T-cell (primary cell): Measurements from ENCODE around the gene TUBD1. TPM values are rescaled to one million over a fixed set of nuclear protein-coding genes. Genes with fewer than 3 reads are reported as not detected.
A peak's percentile ranks its signal among the peaks of the same experiment; 100 is the strongest.
"Not testable (repeated sequence)": the region's sequence is repeated elsewhere in the genome, so short reads cannot be mapped to it uniquely, and the experiment has no call there.

ENCODE experiments used
- ATAC-seq, 4 experiments: fragments of 200-7000 bp in 3 of 4; fragments of 150-1000 bp in 1 of 4; cut with Tn5 transposase; replicated peaks in 1 of 4; 1 replicate in 3 of 4; 2 replicates in 1 of 4; pipeline ENCODE4 v1.10.0; 2021; ENCODE audit warnings: moderate library complexity in 3 of 4, mild to moderate bottlenecking in 2 of 4, moderate number of reproducible peaks in 1 of 4
- CTCF ChIA-PET, 2 donors: fragments of 300-600 bp; sonication (Branson Sonifier 250); formaldehyde crosslinking; loops; one replicate each; lab custom pipeline; 2022; ENCODE audit warnings: antibody characterized with exemption in 2 of 2; lab: Charles Lee
- POLR2A ChIA-PET, 2 donors: fragments of 300-600 bp; sonication (Branson Sonifier 250); formaldehyde crosslinking; loops; one replicate each; lab custom pipeline; 2022; ENCODE audit warnings: antibody characterized with exemption in 2 of 2; lab: Charles Lee
- DNase-seq, 35 experiments: peaks; one replicate each; pipeline versions ENCODE4 v3.0.0 to v3.0.0-alpha.2; 2013 to 2023
- H3K27ac ChIP-seq: one replicate; pipeline ENCODE4 v1.5.1; 2013; ENCODE audit warnings: low read length
- H3K27me3 ChIP-seq, 2 experiments: replicated peaks in 1 of 2; 1 replicate in 1 of 2; 2 replicates in 1 of 2; pipeline versions ENCODE4 v1.6.1 to v1.7.0; 2013; ENCODE audit warnings: low read length in 1 of 2, mixed read lengths in 1 of 2; ENCODE audit not compliant: control insufficient read depth in 2 of 2, insufficient read depth in 2 of 2; ENCODE audit errors: extremely low read depth in 1 of 2
- H3K36me3 ChIP-seq, 2 donors: 1 replicate in 1 of 2; 2 replicates in 1 of 2; pipeline versions ENCODE4 v1.6.1 to v1.7.0; 2013; ENCODE audit warnings: low read length in 1 of 2; ENCODE audit not compliant: control insufficient read depth in 2 of 2, insufficient read depth in 1 of 2; ENCODE audit errors: extremely low read depth in 1 of 2
- H3K4me1 ChIP-seq, 2 experiments: 1 replicate in 1 of 2; 2 replicates in 1 of 2; pipeline versions ENCODE4 v1.6.1 to v1.7.0; 2013; ENCODE audit warnings: low read length in 2 of 2, mixed read lengths in 1 of 2; ENCODE audit not compliant: insufficient read depth in 2 of 2, control insufficient read depth in 1 of 2; ENCODE audit errors: extremely low read depth in 1 of 2
- H3K4me3 ChIP-seq, 2 donors: 1 replicate in 1 of 2; 2 replicates in 1 of 2; pipeline versions ENCODE4 v1.5.1 to v1.7.0; 2013; ENCODE audit warnings: mild to moderate bottlenecking in 2 of 2, low read length in 1 of 2, moderate library complexity in 1 of 2; ENCODE audit not compliant: control insufficient read depth in 1 of 2; ENCODE audit errors: extremely low read depth in 1 of 2
- H3K9me3 ChIP-seq: 2 replicates; pipeline ENCODE4 v1.7.0; 2013
- H3K27ac Mint-ChIP-seq, 2 donors: one replicate each; pipeline ENCODE4 v1.8.0; 2020 to 2021; ENCODE audit warnings: mild to moderate bottlenecking in 2 of 2, mixed read lengths in 2 of 2
- H3K27me3 Mint-ChIP-seq, 2 donors: one replicate each; pipeline ENCODE4 v1.8.0; 2021 to 2022; ENCODE audit warnings: mixed read lengths in 2 of 2
- H3K36me3 Mint-ChIP-seq: one replicate; pipeline ENCODE4 v1.8.0; 2021; ENCODE audit warnings: mixed read lengths
- H3K4me1 Mint-ChIP-seq, 3 donors: one replicate each; pipeline ENCODE4 v1.8.0; 2020 to 2022; ENCODE audit warnings: mixed read lengths in 3 of 3, mild to moderate bottlenecking in 1 of 3
- H3K4me3 Mint-ChIP-seq, 3 donors: one replicate each; pipeline ENCODE4 v1.8.0; 2020 to 2022; ENCODE audit warnings: mild to moderate bottlenecking in 3 of 3, mixed read lengths in 3 of 3, moderate library complexity in 3 of 3
- H3K9me3 Mint-ChIP-seq, 3 donors: one replicate each; pipeline ENCODE4 v1.8.0; 2020 to 2022; ENCODE audit warnings: mixed read lengths in 3 of 3
- WGBS: methylation state at CpG from one replicate; pipeline ENCODE4 v1.1.5; 2013; ENCODE audit warnings: missing lambda C conversion rate; ENCODE audit not compliant: insufficient coverage; 5-methylcytosine and 5-hydroxymethylcytosine counted together
- total RNA-seq, 35 experiments: library from RNA in 6 of 35; stranded (reverse) in 6 of 35; fragments of 120-200 nt in 1 of 35; gene quantifications; one replicate each; pipeline versions ENCODE4 v1.2.1 to v1.2.4 and lab custom pipeline; 2013 to 2026

TUBD1 gene
- total RNA-seq (10 to 100 TPM; 16.6 to 27.9 (median 25.1) TPM), total RNA-seq (lab: John Stamatoyannopoulos, UW) (10.0 to 36.4 (median 17.3) reads per million in 29 experiments)
- 22.9 TPM for total RNA-seq (2013)

- WGBS, result under 1% methylated on average over 56 of the region's 61 CpGs
- H3K27me3 Mint-ChIP-seq, result no peaks in the 10 kb centered on the region
- Histone ChIP-seq H3K27me3 (no peaks in the 10 kb centered on the region), H3K36me3 (peaks cover 0 to 13% of the 10 kb centered on the region in 2 donors), H3K4me1 (peaks cover 15 to 35% of the 10 kb centered on the region in 2 experiments), H3K4me3 (peak within 1 kb of the TSS; percentile 95 to 99), H3K27ac (peak within 1 kb of the TSS; percentile 91), H3K9me3 (no peaks in the 10 kb centered on the region)
- peak; percentile 94 to 95 (median 94) for ATAC-seq
- peak within 1 kb of the TSS; percentile 99 to 100 (median 99) for H3K4me3 Mint-ChIP-seq
- no peaks in the 10 kb centered on the region for H3K9me3 Mint-ChIP-seq
- DNase-seq, result peak; percentile 89 to 100 (median 97)
- H3K36me3 Mint-ChIP-seq, result peaks cover 11% of the 10 kb centered on the region
- POLR2A ChIA-PET, result interaction anchor here in 1 of 2 donors (0.6 to 1.2 kb wide), 4 partner anchors 21 to 141 kb away, joined by 3 to 12 read pairs (median 5); no protein-coding TSS in a partner anchor
- H3K4me1 Mint-ChIP-seq, result peaks cover 65 to 66% (median 65%) of the 10 kb centered on the region in 3 donors
- CTCF ChIA-PET, result interaction anchor here in 1 of 2 donors (0.5 to 2.0 kb wide), 7 partner anchors 17 to 537 kb away, joined by 3 to 10 read pairs (median 6); no protein-coding TSS in a partner anchor
- H3K27ac Mint-ChIP-seq, result peak within 1 kb of the TSS; percentile 99
These were observed at the start of gene TUBD1, which contains the start of gene RPS6KB1 for GRCh38 chr17:59892924-59893675. Gene TUBD1, minus strand, starts transcription at chr17:59892943. Its CDS starts 1,941 bp downstream, at chr17:59891002. Gene RPS6KB1, plus strand, starts transcription at chr17:59893121. Its CDS starts 64 bp downstream, at chr17:59893185.

- Mint-ChIP-seq H3K27ac (no peak overlapping the region), H3K4me3 (no peak overlapping the region), H3K36me3 (peaks cover 48% of the 10 kb centered on the region), H3K9me3 (no peaks in the 10 kb centered on the region), H3K4me1 (peaks cover 0 to 3% (median 2%) of the 10 kb centered on the region in 3 donors), H3K27me3 (no peaks in the 10 kb centered on the region)
- no CpG with 5 or more reads among the region's 1 CpG for whole genome bisulfite sequencing
- no peaks in the 10 kb centered on the region for H3K27me3 ChIP-seq
- no peak for DNase-seq
- no peak overlapping the region for H3K27ac ChIP-seq
- no peak for ATAC-seq
- ChIA-PET POLR2A (interaction anchor here (0.6 to 0.7 kb wide), 3 partner anchors 22 to 130 kb away, joined by 3 to 6 read pairs (median 3); no protein-coding TSS in a partner anchor), CTCF (interaction anchor here in 1 of 2 donors (0.7 kb wide), 1 partner anchor 921 kb away, joined by 4 read pairs; no protein-coding TSS in a partner anchor)
- no peak overlapping the region for H3K4me3 ChIP-seq
- peaks cover 4 to 57% of the 10 kb centered on the region in 2 donors for H3K36me3 ChIP-seq
- H3K4me1 ChIP-seq, result no peaks in the 10 kb centered on the region
- H3K9me3 ChIP-seq, result no peaks in the 10 kb centered on the region
These were observed 48.4 kb upstream of the TUBD1 start for GRCh38 chr17:59941131-59941530.

GRCh38 chr17:59940697-59941096 lies 48.0 kb upstream of the TUBD1 start:
- no CpG with 5 or more reads among the region's 3 CpGs for WGBS
- H3K9me3 ChIP-seq, H3K9me3 Mint-ChIP-seq, H3K27me3 ChIP-seq, H3K4me3 ChIP-seq, H3K27me3 Mint-ChIP-seq, H3K4me1 ChIP-seq, H3K4me1 Mint-ChIP-seq, H3K4me3 Mint-ChIP-seq, DNase-seq, CTCF ChIA-PET, ATAC-seq, H3K27ac ChIP-seq: not testable (repeated sequence)
- Mint-ChIP-seq H3K27ac (peak overlapping the region in 1 of 2 donors; percentile 4), H3K36me3 (peaks cover 46% of the 10 kb centered on the region)
- H3K36me3 ChIP-seq, result peaks cover 4 to 57% of the 10 kb centered on the region in 2 donors
- POLR2A ChIA-PET, result interaction anchor here (0.6 to 0.7 kb wide), 3 partner anchors 23 to 131 kb away, joined by 3 to 6 read pairs (median 3); no protein-coding TSS in a partner anchor

- DNase-seq, H3K27ac ChIP-seq, H3K9me3 ChIP-seq, H3K4me3 Mint-ChIP-seq, H3K4me1 ChIP-seq, H3K27ac Mint-ChIP-seq, CTCF ChIA-PET, H3K4me1 Mint-ChIP-seq, POLR2A ChIA-PET, H3K27me3 ChIP-seq, H3K4me3 ChIP-seq, H3K27me3 Mint-ChIP-seq, ATAC-seq, H3K9me3 Mint-ChIP-seq: not testable (repeated sequence)
- WGBS, result no CpG with 5 or more reads among the region's 1 CpG
- H3K36me3 ChIP-seq, result peaks cover 0 to 68% of the 10 kb centered on the region in 2 donors
- peaks cover 71% of the 10 kb centered on the region for H3K36me3 Mint-ChIP-seq
These were observed 40.6 kb upstream of the TUBD1 start for GRCh38 chr17:59933317-59933716.

GRCh38 chr17:59930768-59931167 lies 38.0 kb upstream of the TUBD1 start:
- ATAC-seq, H3K4me3 Mint-ChIP-seq, H3K9me3 ChIP-seq, H3K4me3 ChIP-seq, DNase-seq, H3K9me3 Mint-ChIP-seq, H3K27ac ChIP-seq, CTCF ChIA-PET, H3K27me3 ChIP-seq, H3K4me1 ChIP-seq, POLR2A ChIA-PET, H3K4me1 Mint-ChIP-seq, H3K27me3 Mint-ChIP-seq: not testable (repeated sequence)
- peak overlapping the region in 1 of 2 donors; percentile 28 for H3K27ac Mint-ChIP-seq
- H3K36me3 Mint-ChIP-seq, result peaks cover 63% of the 10 kb centered on the region
- WGBS, result no CpG with 5 or more reads among the region's 3 CpGs
- H3K36me3 ChIP-seq, result peaks cover 8 to 65% of the 10 kb centered on the region in 2 donors

GRCh38 chr17:59930121-59930520 lies 37.4 kb upstream of the TUBD1 start:
- ATAC-seq, POLR2A ChIA-PET, H3K4me3 Mint-ChIP-seq, H3K4me1 Mint-ChIP-seq, H3K27ac Mint-ChIP-seq, H3K27me3 Mint-ChIP-seq, H3K9me3 Mint-ChIP-seq, DNase-seq, H3K27me3 ChIP-seq, H3K4me3 ChIP-seq, H3K4me1 ChIP-seq, CTCF ChIA-PET, H3K9me3 ChIP-seq, H3K27ac ChIP-seq: not testable (repeated sequence)
- peaks cover 69% of the 10 kb centered on the region for H3K36me3 Mint-ChIP-seq
- WGBS, result no CpG with 5 or more reads among the region's 2 CpGs
- H3K36me3 ChIP-seq, result peaks cover 8 to 66% of the 10 kb centered on the region in 2 donors
